GM23248 (cell line): ENCODE data around the gene MYCBP2.

Experiments
- EZH2 ChIP-seq: fragments of 200-600 bp; sonication (generic); IDR thresholded peaks from 2 replicates; pipeline ENCODE4 v1.6.1; 2018; ENCODE audit warnings: antibody characterized with exemption, mild to moderate bottlenecking; ENCODE audit not compliant: insufficient read depth, poor library complexity, severe bottlenecking
- EZH2phosphoT487 ChIP-seq: fragments of 200-600 bp; sonication (generic); IDR thresholded peaks from 2 replicates; pipeline ENCODE4 v1.6.1; 2018; ENCODE audit warnings: antibody characterized with exemption, moderate library complexity, mild to moderate bottlenecking, low read depth; ENCODE audit not compliant: insufficient read depth

DNA sequence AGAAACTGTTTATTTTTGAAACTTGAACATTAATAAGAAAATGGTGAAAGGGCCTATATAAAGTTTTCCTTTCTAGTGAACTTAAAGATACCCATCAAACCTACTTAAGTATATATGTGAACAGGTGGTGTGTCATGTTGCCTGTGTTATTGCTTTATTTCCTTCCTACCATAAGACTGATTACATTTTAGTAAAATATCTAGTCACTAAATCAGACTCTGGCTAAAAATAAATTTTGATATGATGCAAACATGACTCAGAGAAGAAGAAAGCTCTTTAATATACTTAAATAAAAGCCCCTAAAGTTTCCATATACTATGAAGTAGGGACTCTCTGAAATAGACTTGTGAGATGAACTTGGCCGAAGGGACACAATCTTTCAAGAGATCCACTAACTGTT, 264.8 kb downstream of the MYCBP2 start:
- no peak for TF ChIP-seq EZH2
- no peak for TF ChIP-seq EZH2phosphoT487
